ENCODE measurements around the gene CRTC2. TPM values are rescaled to one million over a fixed set of nuclear protein-coding genes. Genes with fewer than 3 reads are reported as not detected.
A peak's percentile ranks its signal among the peaks of the same experiment; 100 is the strongest.

Gene CRTC2
- total RNA-seq, 1 experiment from 2014 or later, result 40.8 TPM

DNA sequence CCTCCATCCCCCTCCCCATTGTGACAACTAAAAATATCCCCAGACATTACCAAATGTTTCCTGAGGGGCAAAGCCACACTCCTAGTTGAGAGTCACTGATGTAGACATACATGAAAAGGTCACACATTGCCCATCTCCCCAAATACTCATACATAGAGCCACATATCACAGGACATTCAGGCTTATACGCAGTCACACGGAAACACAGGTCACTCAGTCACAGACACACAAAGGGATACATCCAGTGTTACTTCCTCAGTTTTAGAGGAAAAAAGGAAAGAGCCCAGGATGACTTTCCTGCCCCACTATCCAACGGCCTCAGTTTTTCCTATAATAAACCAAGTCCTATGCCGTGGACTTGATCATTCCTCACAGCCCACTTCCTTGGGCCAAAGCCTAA, 3.0 kb upstream of the CRTC2 start:
- Histone ChIP-seq H3K4me1 (ENCODE audit: insufficient read depth, low read length, poor library complexity, severe bottlenecking) (peaks cover 16% of the 10 kb centered on the region), H3K9me3 (ENCODE audit: low read depth, low read length, poor library complexity, severe bottlenecking) (no peaks in the 10 kb centered on the region), H3K4me3 (ENCODE audit: low read depth, low read length, poor library complexity, severe bottlenecking) (peak overlapping the region; percentile 77), H3K27me3 (replicated peaks; ENCODE audit: insufficient read depth, low read depth, low read length, poor library complexity) (no peaks in the 10 kb centered on the region), H3K36me3 (ENCODE audit: insufficient read depth, low read length, poor library complexity, severe bottlenecking) (peaks cover 13% of the 10 kb centered on the region), H3K27ac (ENCODE audit: low read depth, low read length, poor library complexity, severe bottlenecking) (peak overlapping the region; percentile 10)
- ChIA-PET POLR2A (ENCODE audit: low non-redundant PET) (interaction anchor here (0.7 kb wide), 1 partner anchor 13 kb away, joined by 3 read pairs; no protein-coding TSS in a partner anchor), CTCF (no interaction called here)
- TSS peak; percentile 18 for BruUV-seq (replicated peaks)
- intact Hi-C loops (cut with micrococcal nuclease; ENCODE audit: unreplicated experiment), result loop anchor here (5.0 kb wide), 1 partner anchor 289 kb away; the partner anchor contains the start of gene ILF2
- TF ChIP-seq, protein P1, sequence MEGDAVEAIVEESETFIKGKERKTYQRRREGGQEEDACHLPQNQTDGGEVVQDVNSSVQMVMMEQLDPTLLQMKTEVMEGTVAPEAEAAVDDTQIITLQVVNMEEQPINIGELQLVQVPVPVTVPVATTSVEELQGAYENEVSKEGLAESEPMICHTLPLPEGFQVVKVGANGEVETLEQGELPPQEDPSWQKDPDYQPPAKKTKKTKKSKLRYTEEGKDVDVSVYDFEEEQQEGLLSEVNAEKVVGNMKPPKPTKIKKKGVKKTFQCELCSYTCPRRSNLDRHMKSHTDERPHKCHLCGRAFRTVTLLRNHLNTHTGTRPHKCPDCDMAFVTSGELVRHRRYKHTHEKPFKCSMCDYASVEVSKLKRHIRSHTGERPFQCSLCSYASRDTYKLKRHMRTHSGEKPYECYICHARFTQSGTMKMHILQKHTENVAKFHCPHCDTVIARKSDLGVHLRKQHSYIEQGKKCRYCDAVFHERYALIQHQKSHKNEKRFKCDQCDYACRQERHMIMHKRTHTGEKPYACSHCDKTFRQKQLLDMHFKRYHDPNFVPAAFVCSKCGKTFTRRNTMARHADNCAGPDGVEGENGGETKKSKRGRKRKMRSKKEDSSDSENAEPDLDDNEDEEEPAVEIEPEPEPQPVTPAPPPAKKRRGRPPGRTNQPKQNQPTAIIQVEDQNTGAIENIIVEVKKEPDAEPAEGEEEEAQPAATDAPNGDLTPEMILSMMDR (conservative IDR thresholded peaks at IDR 0.05; ENCODE audit: low read depth, low read length), result no peak
- TF ChIP-seq EZH2 (IDR thresholded peaks at IDR 0.05; ENCODE audit: borderline replicate concordance, low read depth, low read length, poor library complexity, severe bottlenecking), result no peak
- no peak for DNase-seq (ENCODE audit: low spot score)

DNA sequence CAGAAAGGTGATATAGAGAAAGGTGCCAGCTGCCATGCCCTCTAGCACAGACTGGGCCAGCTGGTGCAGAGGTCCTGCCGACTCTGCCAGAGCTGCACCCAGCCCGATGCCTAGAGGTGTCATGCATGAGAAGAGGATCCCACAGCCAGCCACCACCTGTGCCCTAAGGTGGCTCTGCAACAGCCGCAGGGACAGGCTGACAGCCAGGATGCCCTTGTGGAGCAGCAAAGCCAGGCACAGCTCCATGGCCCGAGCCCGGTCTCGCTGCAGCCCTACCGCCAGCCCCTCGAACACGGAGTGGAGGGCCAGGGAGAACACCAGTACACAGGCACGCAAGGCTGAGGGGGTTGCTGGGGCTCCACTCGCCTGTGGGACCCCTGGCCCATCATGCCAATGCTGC, 1.8 kb upstream of the CRTC2 start:
- POLR2A ChIA-PET (ENCODE audit: low non-redundant PET), result no interaction called here

DNA sequence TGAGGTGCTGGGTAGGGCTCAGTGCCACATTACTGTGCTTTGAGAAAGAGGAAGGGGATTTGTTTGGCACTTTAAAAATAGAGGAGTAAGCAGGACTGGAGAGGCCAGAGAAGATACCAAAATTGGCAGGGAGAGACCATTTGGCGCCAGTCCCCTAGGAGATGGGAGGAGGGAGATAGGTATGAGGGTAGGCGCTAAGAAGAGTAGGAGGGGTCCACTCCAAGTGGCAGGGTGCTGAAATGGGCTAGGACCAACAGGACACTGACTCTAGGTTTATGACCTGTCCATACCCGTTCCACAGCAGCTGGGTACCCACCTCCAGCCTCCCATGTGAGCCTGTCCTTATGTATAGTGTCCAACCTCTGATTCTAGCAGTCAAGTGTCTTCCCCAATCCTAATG, 1.0 kb upstream of the CRTC2 start:
- Histone ChIP-seq H3K4me1 (ENCODE audit: insufficient read depth, low read length, poor library complexity, severe bottlenecking) (peaks cover 18% of the 10 kb centered on the region), H3K27me3 (replicated peaks; ENCODE audit: insufficient read depth, low read depth, low read length, poor library complexity) (no peaks in the 10 kb centered on the region), H3K4me3 (ENCODE audit: low read depth, low read length, poor library complexity, severe bottlenecking) (no peak overlapping the region), H3K27ac (ENCODE audit: low read depth, low read length, poor library complexity, severe bottlenecking) (peak overlapping the region; percentile 0), H3K9me3 (ENCODE audit: low read depth, low read length, poor library complexity, severe bottlenecking) (no peaks in the 10 kb centered on the region), H3K36me3 (ENCODE audit: insufficient read depth, low read length, poor library complexity, severe bottlenecking) (peaks cover 13% of the 10 kb centered on the region)
- POLR2A ChIA-PET (ENCODE audit: low non-redundant PET), result no interaction called here
- CTCF ChIA-PET, result no interaction called here
- intact Hi-C loops (cut with micrococcal nuclease; ENCODE audit: unreplicated experiment), result no loop called here
- TF ChIP-seq, protein P1 (conservative IDR thresholded peaks at IDR 0.05; ENCODE audit: low read depth, low read length), result no peak
- no peak for DNase-seq (ENCODE audit: low spot score)
- BruUV-seq (replicated peaks), result no TSS peak

More for the DNA sequence above, 1.8 kb upstream of the CRTC2 start:
- H3K4me1 ChIP-seq (ENCODE audit: insufficient read depth, low read length, poor library complexity, severe bottlenecking), result peaks cover 18% of the 10 kb centered on the region
- CTCF ChIA-PET, result no interaction called here
- intact Hi-C loops (cut with micrococcal nuclease; ENCODE audit: unreplicated experiment), result loop anchor here (5.0 kb wide), 1 partner anchor 288 kb away; the partner anchor contains the start of gene ILF2
- DNase-seq (ENCODE audit: low spot score), result no peak
- no peaks in the 10 kb centered on the region for H3K27me3 ChIP-seq (replicated peaks; ENCODE audit: insufficient read depth, low read depth, low read length, poor library complexity)
- H3K4me3 ChIP-seq (ENCODE audit: low read depth, low read length, poor library complexity, severe bottlenecking), result no peak overlapping the region
- no peaks in the 10 kb centered on the region for H3K9me3 ChIP-seq (ENCODE audit: low read depth, low read length, poor library complexity, severe bottlenecking)
- no peak for TF ChIP-seq EZH2 (IDR thresholded peaks at IDR 0.05; ENCODE audit: borderline replicate concordance, low read depth, low read length, poor library complexity, severe bottlenecking)
- TF ChIP-seq, protein P1 (conservative IDR thresholded peaks at IDR 0.05; ENCODE audit: low read depth, low read length), result no peak
- H3K27ac ChIP-seq (ENCODE audit: low read depth, low read length, poor library complexity, severe bottlenecking), result no peak overlapping the region
- no TSS peak for BruUV-seq (replicated peaks)
- H3K36me3 ChIP-seq (ENCODE audit: insufficient read depth, low read length, poor library complexity, severe bottlenecking), result peaks cover 13% of the 10 kb centered on the region
